ENCODE data around the gene RGS12.

The RGS12 gene

GRCh38 chr4:3311489-3312171, 18.8 kb downstream of the RGS12 start:
- no peak for DNase-seq

GRCh38 chr4:3312362-3312761, 19.5 kb downstream of the RGS12 start:
- DNase-seq: no peak

- no peak for DNase-seq
Measured at GRCh38 chr4:3313139-3313538, 20.3 kb downstream of the RGS12 start.

GRCh38 chr4:3313556-3314228, 20.9 kb downstream of the RGS12 start:
- DNase-seq: no peak

- DNase-seq: no peak
Measured at GRCh38 chr4:3314706-3315260, 22.0 kb downstream of the RGS12 start.

GRCh38 chr4:3315566-3315965, 22.7 kb downstream of the RGS12 start:
- no peak for DNase-seq

- no peak for DNase-seq
Measured at GRCh38 chr4:3316146-3316545, 23.3 kb downstream of the RGS12 start.

- DNase-seq: no peak
Measured at GRCh38 chr4:3317011-3317655, 24.3 kb downstream of the RGS12 start.

GRCh38 chr4:3317656-3318211, 24.9 kb downstream of the RGS12 start:
- no peak for DNase-seq

- no peak for DNase-seq
Measured at GRCh38 chr4:3318561-3319021, 25.8 kb downstream of the RGS12 start.

- no peak for DNase-seq
Measured at GRCh38 chr4:3320361-3321023, 27.7 kb downstream of the RGS12 start.

GRCh38 chr4:3321295-3321889, 28.6 kb downstream of the RGS12 start:
- DNase-seq: no peak

- DNase-seq: no peak
Measured at GRCh38 chr4:3322059-3322550, 29.3 kb downstream of the RGS12 start.

- DNase-seq: no peak
Measured at GRCh38 chr4:3323071-3323481, 30.3 kb downstream of the RGS12 start.

GRCh38 chr4:3324093-3324815, 31.4 kb downstream of the RGS12 start:
- DNase-seq: no peak

- DNase-seq: no peak
Measured at GRCh38 chr4:3328814-3329663, 36.2 kb downstream of the RGS12 start.

- no peak for DNase-seq
Measured at GRCh38 chr4:3329887-3330286, 37.1 kb downstream of the RGS12 start.

GRCh38 chr4:3330707-3331106, 37.9 kb downstream of the RGS12 start:
- DNase-seq: no peak

GRCh38 chr4:3331511-3332394, 38.9 kb downstream of the RGS12 start:
- no peak for DNase-seq
